Lower leg skin (tissue), 4 donors: ENCODE data around the gene EFEMP2. TPM values are rescaled to one million over a fixed set of nuclear protein-coding genes. Genes with fewer than 3 reads are reported as not detected.

Experiments
- DNase-seq, 2 donors: peaks; one replicate each; pipeline ENCODE4 v3.0.0-alpha.2; 2019; ENCODE audit warnings: low spot score in 2 of 2
- H3K4me3 ChIP-seq: fragments of 200-600 bp; sonication (generic); 2 replicates; pipeline ENCODE4 v1.5.1; 2017; ENCODE audit warnings: mild to moderate bottlenecking, low read depth; ENCODE audit not compliant: poor library complexity, severe bottlenecking
- POLR2A ChIP-seq, 2 donors: fragments of 450-650 bp; IDR thresholded peaks; one replicate each; pipeline ENCODE4 v1.6.1; 2016 to 2017; ENCODE audit warnings: antibody characterized with exemption in 2 of 2, mild to moderate bottlenecking in 1 of 2, moderate library complexity in 1 of 2
- WGBS, 2 donors: methylation state at CpG; one replicate each; pipeline ENCODE4 v1.1.5; 2018; 5-methylcytosine and 5-hydroxymethylcytosine counted together
- intact Hi-C: fragments of 100-400 bp; cut with DNase I; formaldehyde crosslinking; loops from one replicate; pipeline ENCODE4 v1.15.0; 2023; ENCODE audit warnings: low total_unique reads
- total RNA-seq, 4 donors: library from RNA; depleted of rRNA; stranded (reverse); fragments of >200 nt; gene quantifications; one replicate each; pipeline ENCODE4 v1.1.0, GENCODE V29; 2016
- TF ChIP-seq, protein P1 (sequence below), 3 donors: fragments of 450-650 bp; IDR thresholded peaks; one replicate each; pipeline ENCODE4 v1.5.1; 2016; ENCODE audit warnings: antibody characterized with exemption in 3 of 3, mild to moderate bottlenecking in 3 of 3, moderate library complexity in 2 of 3

The EFEMP2 gene
- total RNA-seq, 4 donors from 2014 or later, result 12.0 to 29.8 (median 16.3) TPM

DNA sequence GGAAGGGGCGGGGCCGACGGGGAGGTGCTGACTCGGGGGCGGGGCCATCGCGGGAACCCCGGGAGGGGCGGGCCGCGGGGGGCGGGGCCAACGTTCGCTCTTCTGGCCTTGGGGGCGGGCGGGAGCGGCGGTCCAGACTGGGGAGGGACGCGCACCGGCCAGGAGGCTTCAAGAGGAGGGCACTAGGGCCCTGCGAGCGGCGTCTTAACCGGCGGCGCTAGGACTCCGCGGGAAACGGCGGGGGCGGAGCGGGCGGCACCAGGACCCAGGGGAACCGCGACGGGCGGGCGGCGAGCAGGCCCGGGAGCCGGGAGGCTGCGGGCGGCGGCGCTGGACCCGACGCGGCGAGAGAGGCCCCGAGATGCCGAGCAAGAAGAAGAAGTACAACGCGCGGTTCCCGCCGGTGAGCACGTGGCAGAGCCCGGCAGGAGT lies 46.6 kb upstream of the EFEMP2 start, which contains the start of gene DRAP1:
DRAP1 (plus strand) TSS at position 286 of the 432 bp plus-strand sequence; CDS start at position 362, 76 bp downstream.
- 0 to 3% methylated on average over 15 to 37 of the region's 59 CpGs for WGBS, 2 donors
- intact Hi-C loops, result no loop called here

DNA sequence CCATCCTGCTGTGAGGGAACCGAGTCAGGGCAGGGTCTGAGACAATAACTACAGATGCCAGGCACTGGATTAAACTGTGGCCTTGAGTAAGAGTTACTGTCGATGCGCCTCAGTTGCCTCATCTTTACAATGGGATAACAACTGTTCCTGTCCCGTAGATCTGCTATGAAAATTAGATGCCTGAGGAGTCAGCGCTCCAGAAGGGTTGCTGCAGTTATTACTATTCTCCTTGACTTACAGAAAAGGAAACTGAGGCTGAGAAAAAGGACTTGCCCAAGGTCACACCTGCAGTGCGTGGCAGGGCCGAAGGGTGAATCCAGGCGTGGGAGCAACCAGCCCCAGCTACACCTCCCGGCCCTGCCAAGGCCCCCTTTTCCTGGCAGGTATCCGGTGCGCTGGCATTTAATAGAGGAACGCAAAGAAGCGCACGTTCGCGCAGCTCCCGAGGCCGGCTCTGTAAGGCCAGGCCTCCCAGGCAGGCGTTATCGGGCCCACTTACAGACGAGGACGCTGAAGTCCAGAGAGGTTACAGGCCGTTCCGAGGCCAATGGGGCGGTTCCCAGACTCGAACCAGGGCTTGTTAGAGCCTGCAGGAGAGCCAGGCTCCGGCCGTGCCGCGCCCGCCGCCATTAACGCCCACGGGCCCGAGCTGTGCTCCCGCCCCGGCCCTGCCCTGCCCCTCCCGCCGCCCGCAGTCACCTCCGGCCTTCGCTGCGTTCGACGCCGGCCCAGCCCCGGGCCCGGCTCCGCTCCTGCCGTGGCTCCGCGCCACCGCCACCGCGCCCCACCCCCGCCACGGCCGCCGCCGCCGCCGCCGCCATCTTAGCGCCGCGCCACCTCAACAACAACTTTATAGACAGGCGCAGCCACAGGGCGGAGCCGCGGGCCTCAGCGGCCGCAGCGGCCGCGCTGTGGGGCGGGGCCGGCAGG lies 45.9 kb upstream of the EFEMP2 start, which contains the start of gene C11orf68:
C11orf68 (minus strand) TSS at position 852 of the 930 bp plus-strand sequence; CDS start at position 821, 31 bp downstream.
- TF ChIP-seq, protein P1, sequence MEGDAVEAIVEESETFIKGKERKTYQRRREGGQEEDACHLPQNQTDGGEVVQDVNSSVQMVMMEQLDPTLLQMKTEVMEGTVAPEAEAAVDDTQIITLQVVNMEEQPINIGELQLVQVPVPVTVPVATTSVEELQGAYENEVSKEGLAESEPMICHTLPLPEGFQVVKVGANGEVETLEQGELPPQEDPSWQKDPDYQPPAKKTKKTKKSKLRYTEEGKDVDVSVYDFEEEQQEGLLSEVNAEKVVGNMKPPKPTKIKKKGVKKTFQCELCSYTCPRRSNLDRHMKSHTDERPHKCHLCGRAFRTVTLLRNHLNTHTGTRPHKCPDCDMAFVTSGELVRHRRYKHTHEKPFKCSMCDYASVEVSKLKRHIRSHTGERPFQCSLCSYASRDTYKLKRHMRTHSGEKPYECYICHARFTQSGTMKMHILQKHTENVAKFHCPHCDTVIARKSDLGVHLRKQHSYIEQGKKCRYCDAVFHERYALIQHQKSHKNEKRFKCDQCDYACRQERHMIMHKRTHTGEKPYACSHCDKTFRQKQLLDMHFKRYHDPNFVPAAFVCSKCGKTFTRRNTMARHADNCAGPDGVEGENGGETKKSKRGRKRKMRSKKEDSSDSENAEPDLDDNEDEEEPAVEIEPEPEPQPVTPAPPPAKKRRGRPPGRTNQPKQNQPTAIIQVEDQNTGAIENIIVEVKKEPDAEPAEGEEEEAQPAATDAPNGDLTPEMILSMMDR (IDR thresholded peaks at IDR 0.05), result no peak
- no peak for TF ChIP-seq POLR2A (IDR thresholded peaks at IDR 0.05)
- peak within 1 kb of the TSS; percentile 80 for H3K4me3 ChIP-seq
- DNase-seq, result peak in 1 of 2 donors; percentile 89
- intact Hi-C loops, result no loop called here
- WGBS, 2 donors, result 4 to 6% methylated on average over 32 to 61 of the region's 77 CpGs

More for the DNA sequence above, 46.6 kb upstream of the EFEMP2 start, which contains the start of gene DRAP1:
- TF ChIP-seq, protein P1 (IDR thresholded peaks at IDR 0.05), result no peak
- no peak for TF ChIP-seq POLR2A (IDR thresholded peaks at IDR 0.05)
- peak within 1 kb of the TSS; percentile 80 for H3K4me3 ChIP-seq
- DNase-seq, result peak; percentile 97 to 100

DNA sequence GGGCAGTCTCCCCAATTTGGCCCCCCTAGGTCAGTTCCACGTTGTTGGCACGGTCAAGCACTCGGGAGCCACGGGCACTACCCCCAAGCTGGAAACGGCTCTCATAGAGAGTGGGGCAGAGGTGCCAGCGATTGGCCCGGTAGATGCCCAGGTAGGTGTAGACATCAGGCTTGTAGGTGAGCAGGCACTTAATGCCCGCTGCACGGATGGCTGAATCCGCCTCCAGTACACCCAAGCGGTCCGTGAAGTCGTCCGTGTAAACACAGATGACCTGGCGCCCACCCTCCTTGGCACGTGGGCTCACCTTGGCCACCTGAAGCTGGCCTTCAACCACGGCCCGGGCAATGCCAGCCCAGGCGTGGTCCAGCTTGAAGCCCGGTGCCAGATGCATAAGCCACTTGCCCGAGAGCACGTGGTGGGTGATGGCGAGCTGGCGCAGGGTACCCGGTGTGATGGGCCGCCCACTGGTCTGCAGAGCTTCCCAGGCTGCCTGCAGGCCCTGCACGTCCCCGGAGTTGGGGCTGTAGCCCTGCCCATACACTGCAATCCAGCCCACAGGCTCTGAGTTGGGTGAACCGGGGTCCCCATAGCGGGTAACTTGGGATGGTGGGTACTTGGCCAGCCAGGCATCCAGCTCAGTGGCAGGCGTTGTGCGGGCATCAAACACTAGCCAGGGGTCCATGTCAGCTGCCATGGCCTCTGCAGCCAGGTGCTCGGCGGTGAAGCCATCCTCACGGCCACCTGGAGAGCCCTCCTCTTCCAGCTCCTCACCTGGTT lies 45.0 kb upstream of the EFEMP2 start:
- H3K4me3 ChIP-seq, result peak overlapping the region; percentile 79
- 61 to 68% methylated on average over 26 to 34 of the region's 35 CpGs for WGBS, 2 donors
- TF ChIP-seq, protein P1 (IDR thresholded peaks at IDR 0.05), result no peak
- no peak for TF ChIP-seq POLR2A (IDR thresholded peaks at IDR 0.05)
- DNase-seq, result no peak
- intact Hi-C loops, result no loop called here

DNA sequence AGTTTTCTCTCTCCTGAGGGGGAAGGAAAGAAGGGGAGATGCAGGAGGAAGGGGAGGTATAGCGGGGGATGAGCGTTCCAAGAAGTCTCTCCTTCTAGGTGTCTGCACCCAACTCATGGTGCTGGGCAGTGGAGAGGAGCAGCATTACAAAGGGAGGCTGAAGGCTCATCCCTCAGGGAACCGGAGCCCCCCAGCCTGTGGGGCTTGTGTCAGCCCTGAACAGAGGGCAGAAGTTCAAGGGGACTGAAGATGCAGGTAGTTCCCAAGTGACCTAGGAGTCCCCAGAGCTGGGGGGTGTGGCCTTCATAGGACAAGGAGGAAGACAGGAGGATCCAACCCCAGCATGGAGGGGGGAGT lies 44.5 kb upstream of the EFEMP2 start:
- no peak for DNase-seq
- no peak for TF ChIP-seq POLR2A (IDR thresholded peaks at IDR 0.05)
- TF ChIP-seq, protein P1 (IDR thresholded peaks at IDR 0.05), result no peak
- WGBS, 2 donors, result 83 to 85% methylated on average over 3 of the region's 3 CpGs
- intact Hi-C loops, result no loop called here
- no peak overlapping the region for H3K4me3 ChIP-seq

DNA sequence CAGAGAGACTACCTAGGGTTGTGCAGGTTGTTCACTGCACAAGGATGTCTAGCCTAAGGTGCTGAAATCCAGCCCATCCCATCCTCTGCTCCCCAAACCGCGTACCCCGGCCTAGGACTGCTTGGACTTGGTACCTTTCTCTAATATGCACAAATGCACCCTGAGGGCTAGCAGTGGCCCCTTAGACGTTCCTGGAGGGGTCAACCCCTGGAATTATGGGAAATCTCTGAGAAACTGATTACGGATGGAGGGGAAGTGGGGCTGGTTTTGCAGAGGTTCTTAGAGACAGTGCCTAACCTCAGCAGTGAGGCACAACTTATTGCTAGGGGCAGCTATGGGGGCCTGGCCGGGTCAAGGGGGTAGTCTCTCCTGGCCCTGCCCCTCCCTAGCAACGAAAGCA lies 43.8 kb upstream of the EFEMP2 start:
- WGBS, 2 donors, result 50 to 53% methylated on average over 7 of the region's 7 CpGs
- no peak for DNase-seq
- H3K4me3 ChIP-seq, result no peak overlapping the region
- intact Hi-C loops, result no loop called here
- TF ChIP-seq, protein P1 (IDR thresholded peaks at IDR 0.05), result no peak
- no peak for TF ChIP-seq POLR2A (IDR thresholded peaks at IDR 0.05)
